Dermis microvascular lymphatic vessel endothelial cell (primary cell): ENCODE data around the gene HM13. TPM values are rescaled to one million over a fixed set of nuclear protein-coding genes. Genes with fewer than 3 reads are reported as not detected.
"Not testable (repeated sequence)": the region's sequence is repeated elsewhere in the genome, so short reads cannot be mapped to it uniquely, and the experiment has no call there.

Experiments used
- DNase-seq, 2 donors: peaks; one replicate each; pipeline versions ENCODE4 v3.0.0 to v3.0.0-alpha.2; 2010; ENCODE audit warnings: low read depth in 2 of 2
- total RNA-seq: library from RNA; depleted of rRNA; stranded (reverse); fragments of >200 nt; gene quantifications from 2 replicates; pipeline ENCODE4 v1.2.1, GENCODE V29; 2014

The HM13 gene
- total RNA-seq, 1 donor from 2014 or later, result 31.1 TPM

DNA sequence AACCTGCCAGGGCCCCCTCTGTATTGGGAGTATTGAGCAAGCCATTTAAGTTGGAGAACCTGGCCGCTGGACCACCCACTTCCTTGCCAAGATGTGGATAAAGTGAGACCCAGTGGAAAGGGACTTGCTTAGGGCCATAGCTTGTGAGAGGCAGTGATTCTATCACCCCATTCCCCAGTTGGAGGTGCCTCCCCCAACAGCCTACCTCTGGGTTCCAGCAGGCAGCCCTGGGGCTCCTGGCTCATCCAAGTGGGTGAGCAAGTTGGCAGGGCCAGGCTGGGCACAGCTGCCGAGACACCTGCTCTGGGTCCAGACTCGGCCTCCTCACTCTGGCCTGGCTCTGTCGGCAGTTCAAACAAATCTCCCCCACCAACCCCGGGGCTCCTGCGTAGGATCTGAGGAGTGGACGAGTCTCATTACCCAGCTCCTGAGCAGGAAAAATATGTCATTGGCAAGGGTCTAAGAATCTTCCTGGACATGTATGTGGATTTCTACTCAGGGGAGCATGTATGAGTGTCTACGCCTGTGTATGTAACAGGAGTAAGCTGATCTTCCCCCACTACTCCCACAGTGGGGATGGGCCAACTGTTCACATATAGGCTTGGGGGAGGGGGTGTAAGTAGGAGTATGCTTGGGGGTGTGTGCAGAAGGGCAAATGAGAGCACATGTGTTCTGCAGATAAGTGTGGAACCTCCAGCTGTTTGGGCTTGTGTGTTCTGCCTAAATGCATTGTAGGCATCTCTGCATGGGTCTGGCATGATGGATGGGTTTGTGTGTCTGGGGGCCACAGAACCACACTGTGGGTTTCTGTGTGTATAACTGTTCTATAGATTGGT lies 92.8 kb downstream of the HM13 start:
- peak; percentile 79 to 84 for DNase-seq

- peak; percentile 54 to 55 for DNase-seq
These were observed 93.5 kb downstream of the HM13 start for GRCh38 chr20:31607640-31608250.

DNA sequence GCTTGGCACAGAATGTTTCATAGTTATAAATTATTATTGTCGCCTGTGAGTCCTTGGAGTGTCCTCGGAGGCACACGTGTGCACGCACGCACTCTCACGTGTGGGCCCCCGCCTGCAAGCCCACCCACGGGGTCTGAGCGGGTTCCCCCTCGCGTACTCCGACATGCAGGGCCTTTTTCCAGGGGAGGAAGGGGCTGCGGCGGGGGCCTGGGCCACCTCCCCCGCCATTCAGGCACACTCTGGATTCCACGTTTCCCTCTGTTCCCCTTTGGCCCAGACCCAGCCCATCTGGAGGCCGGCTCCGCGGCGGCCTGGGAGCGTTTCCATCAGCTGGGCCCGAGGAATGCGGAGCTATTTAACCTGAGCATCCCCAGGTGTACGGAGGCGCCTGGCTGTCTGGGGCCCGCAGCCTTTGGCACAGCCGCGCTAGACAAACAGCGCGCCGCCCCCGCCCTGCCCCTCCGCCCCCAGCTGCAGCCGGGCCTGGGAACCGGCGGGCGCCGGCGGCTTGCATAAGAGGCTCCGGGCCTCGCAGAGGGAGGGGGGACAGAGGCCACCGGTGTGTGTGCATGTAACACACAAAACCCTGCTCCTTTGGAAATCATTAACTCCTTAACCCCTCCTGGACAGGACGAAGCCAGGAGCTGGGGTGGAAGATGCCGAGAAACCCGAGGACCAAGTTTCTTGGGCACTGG lies 94.2 kb downstream of the HM13 start:
- DNase-seq, result peak; percentile 94

GRCh38 chr20:31612271-31612640 lies 98.0 kb downstream of the HM13 start:
- not testable (repeated sequence) for DNase-seq

GRCh38 chr20:31615416-31615815 lies 101.2 kb downstream of the HM13 start:
- DNase-seq, result no peak

DNA sequence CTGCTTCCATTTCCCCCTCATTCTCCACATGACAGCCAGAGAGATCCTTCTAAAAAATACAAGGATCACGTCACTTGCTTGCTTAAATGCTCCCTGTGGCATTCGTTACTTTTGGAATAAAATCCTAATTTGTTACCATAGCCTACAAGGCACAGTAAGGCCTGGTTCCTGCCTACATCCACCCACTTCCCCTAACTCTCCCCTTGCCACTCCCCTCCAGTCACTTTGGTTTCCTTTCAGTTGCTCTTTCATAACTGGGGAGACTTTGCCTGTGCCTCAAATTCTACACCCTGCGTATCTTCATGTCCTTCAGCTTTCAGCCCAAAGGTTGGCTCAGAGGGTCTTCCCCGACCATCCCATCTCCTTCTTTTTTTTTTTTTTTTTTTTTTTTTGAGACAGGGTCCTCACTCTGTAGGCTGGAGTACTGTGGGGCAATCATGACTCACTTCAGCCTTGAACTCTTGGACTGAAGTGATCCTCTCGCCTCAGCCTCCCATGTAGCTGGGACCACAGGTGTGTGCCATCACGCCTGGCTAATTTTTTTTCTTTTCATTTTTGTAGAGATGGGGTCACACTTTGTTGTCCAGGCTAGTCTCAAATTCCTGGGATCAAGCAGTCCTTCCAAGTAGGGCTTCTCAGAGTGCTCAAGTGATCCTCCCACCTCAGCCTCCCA lies 103.3 kb downstream of the HM13 start:
- no peak for DNase-seq

Other genes starting within 250 kb of the HM13 start
- gene DEFB116, start 205.9 kb upstream of the HM13 start, total RNA-seq, result not detected in 2 replicates
- gene DEFB118, start 145.8 kb upstream of the HM13 start, total RNA-seq, result not detected in 2 replicates
- gene DEFB119, start 123.9 kb upstream of the HM13 start, total RNA-seq, result not detected in 2 replicates
- gene DEFB121, start 108.2 kb upstream of the HM13 start, total RNA-seq, result not detected in 2 replicates
- gene DEFB123, start 73.8 kb upstream of the HM13 start, total RNA-seq, result not detected in 2 replicates
- not detected in 2 replicates for gene DEFB124, start 39.3 kb upstream of the HM13 start, total RNA-seq
- gene REM1, start 39.2 kb upstream of the HM13 start, total RNA-seq, result under 0.01 TPM in 1 of 2 replicates, not detected in the other
- gene ID1, start 90.8 kb downstream of the HM13 start, total RNA-seq, result 576 and 901 TPM in 2 replicates
- not detected in 2 replicates for gene COX4I2, start 123.5 kb downstream of the HM13 start, total RNA-seq
- gene BCL2L1, start 208.4 kb downstream of the HM13 start, total RNA-seq, result 38.1 and 38.6 TPM in 2 replicates
- gene TPX2, start 224.8 kb downstream of the HM13 start, total RNA-seq, result 12.9 and 28.5 TPM in 2 replicates